Measurements from ENCODE around the gene C1orf141. TPM values are rescaled to one million over a fixed set of nuclear protein-coding genes. Genes with fewer than 3 reads are reported as not detected.

Gene C1orf141
- total and polyA plus RNA-seq, 9 of the 15 experiments (the other 6 are each of a cell fraction or from before 2014, with no cell fraction given), result not detected

GRCh38 chr1:67146539-67146938, 11.8 kb upstream of the C1orf141 start:
- Histone ChIP-seq H3K9ac (ENCODE audit: insufficient read depth in 1 of 2, low read depth in 2 of 2, low read length in 2 of 2) (no peak overlapping the region), H3K27ac (ENCODE audit: extremely low read depth, low read depth, low read length) (no peak overlapping the region), H2AFZ (ENCODE audit: low read depth, low read length) (no peak overlapping the region), H3K4me2 (ENCODE audit: insufficient read depth, low read length) (no peak overlapping the region), H3K4me1 (replicated peaks in 1 of 2; ENCODE audit: control insufficient read depth in 2 of 2, insufficient read depth in 2 of 2, low read length in 2 of 2) (peaks cover 4 to 15% of the 10 kb centered on the region in 2 experiments; a peak in 3 of 5 replicates), H3K4me3 (no peak overlapping the region), H3K79me2 (ENCODE audit: control insufficient read depth, insufficient read depth, low read length) (no peaks in the 10 kb centered on the region), H3K9me3 (replicated peaks; ENCODE audit: control insufficient read depth, insufficient read depth, low read depth, low read length) (no peaks in the 10 kb centered on the region), H3K27me3 (ENCODE audit: control insufficient read depth in 2 of 2, insufficient read depth in 2 of 2, low read length in 2 of 2) (no peaks in the 10 kb centered on the region), H4K20me1 (replicated peaks; ENCODE audit: control insufficient read depth, insufficient read depth, low read length) (no peaks in the 10 kb centered on the region), H3K9me1 (ENCODE audit: control insufficient read depth, insufficient read depth, low read length) (no peaks in the 10 kb centered on the region), H3K36me3 (ENCODE audit: control insufficient read depth, insufficient read depth, low read length) (no peaks in the 10 kb centered on the region)
- ChIA-PET POLR2A (no interaction called here), CTCF (ENCODE audit: low intra/inter-chr PET ratio) (interaction anchor here (1.6 kb wide), 1 partner anchor 151 kb away, joined by 5 read pairs; no protein-coding TSS in a partner anchor)
- WGBS (ENCODE audit: insufficient coverage, low coverage, missing lambda C conversion rate), result 47% methylated on average over 3 of the region's 3 CpGs
- in situ Hi-C loops (cut with MboI), result loop anchor here (5.0 to 10.0 kb wide), 3 partner anchors 144 to 384 kb away; no protein-coding TSS in a partner anchor
- intact Hi-C loops (cut with micrococcal nuclease), result loop anchor here (5.0 kb wide), 2 partner anchors 66 to 284 kb away; no protein-coding TSS in a partner anchor
- DNase-seq (ENCODE audit: extremely low read depth in 1 of 4, low spot score in 3 of 4) (no peak), FAIRE-seq (no peak), ATAC-seq (no peak)
- TF ChIP-seq SUPT5H (IDR thresholded peaks at IDR 0.05) (no peak), PHB (CRISPR knock-in tag; IDR thresholded peaks at IDR 0.05) (no peak), ATF4 (CRISPR knock-in tag; IDR thresholded peaks at IDR 0.05) (no peak), ZKSCAN3 (CRISPR knock-in tag; IDR thresholded peaks at IDR 0.05) (no peak), ZNF253 (CRISPR knock-in tag; conservative IDR thresholded peaks at IDR 0.05) (no peak), ASH1L (IDR thresholded peaks at IDR 0.05; ENCODE audit: borderline replicate concordance, low read depth, partially characterized antibody) (no peak), RB1 (IDR thresholded peaks at IDR 0.05; ENCODE audit: low read depth) (no peak), HDAC6 (IDR thresholded peaks at IDR 0.05; ENCODE audit: low read depth, low read length) (no peak), ZC3H8 (IDR thresholded peaks at IDR 0.05) (no peak)
- BruUV-seq (replicated peaks), result no TSS peak
